OCI-LY7 (cell line): ENCODE measurements around the gene CDKN1A. TPM values are rescaled to one million over a fixed set of nuclear protein-coding genes. Genes with fewer than 3 reads are reported as not detected.

Experiments used
- BruUV-seq: library from RNA; stranded (reverse); fragments of 400-500 nt; replicated peaks from 2 replicates; lab custom pipeline; 2021; lab: Mats Ljungman, UMichigan
- CTCF ChIA-PET: fragments of 300-600 bp; sonication (Branson Sonifier 250); formaldehyde crosslinking; loops from one replicate; lab custom pipeline; 2022; ENCODE audit warnings: antibody characterized with exemption; ENCODE audit not compliant: unreplicated experiment; lab: Charles Lee
- POLR2A ChIA-PET: fragments of 300-600 bp; sonication (Branson Sonifier 250); formaldehyde crosslinking; loops from one replicate; lab custom pipeline; 2022; ENCODE audit warnings: antibody characterized with exemption; lab: Charles Lee
- DNase-seq: peaks from one replicate; pipeline ENCODE4 v3.0.0-alpha.2; 2015; ENCODE audit warnings: low spot score
- H2AFZ ChIP-seq: fragments of 200-600 bp; sonication (generic), shearing (Covaris generic); 2 replicates; pipeline ENCODE4 v1.6.1; 2014; ENCODE audit warnings: mild to moderate bottlenecking, antibody characterized with exemption, low read length, moderate library complexity
- H3K27ac ChIP-seq: fragments of 200-600 bp; sonication (generic); 2 replicates; pipeline ENCODE4 v1.5.1; 2014; ENCODE audit warnings: mixed run types, low read depth, mild to moderate bottlenecking, moderate library complexity, low read length, inconsistent platforms; ENCODE audit not compliant: poor library complexity, severe bottlenecking
- H3K36me3 ChIP-seq: fragments of 200-600 bp; sonication (generic); 2 replicates; pipeline ENCODE4 v1.6.1; 2014; ENCODE audit warnings: mild to moderate bottlenecking, antibody characterized with exemption, low read length, moderate library complexity, mixed read lengths; ENCODE audit not compliant: insufficient read depth
- H3K4me1 ChIP-seq: fragments of 200-600 bp; sonication (generic); 2 replicates; pipeline ENCODE4 v1.5.1; 2014; ENCODE audit warnings: mild to moderate bottlenecking, low read length; ENCODE audit not compliant: insufficient read depth, poor library complexity, severe bottlenecking
- H3K4me2 ChIP-seq: fragments of 200-600 bp; sonication (generic); 2 replicates; pipeline ENCODE4 v1.6.1; 2014; ENCODE audit warnings: mild to moderate bottlenecking, low read length
- H3K4me3 ChIP-seq: fragments of 200-600 bp; sonication (generic); 2 replicates; pipeline ENCODE4 v1.5.1; 2014; ENCODE audit warnings: mild to moderate bottlenecking, low read depth, low read length; ENCODE audit not compliant: poor library complexity, severe bottlenecking
- H3K79me2 ChIP-seq: fragments of 200-600 bp; sonication (generic); 2 replicates; pipeline ENCODE4 v1.6.1; 2016; ENCODE audit warnings: low read depth, mild to moderate bottlenecking, low read length, moderate library complexity, mixed read lengths; ENCODE audit not compliant: insufficient read depth
- H3K9me2 ChIP-seq: fragments of 200-600 bp; sonication (generic); 2 replicates; pipeline ENCODE4 v1.6.1; 2016; ENCODE audit warnings: mild to moderate bottlenecking, low read length, mixed read lengths; ENCODE audit not compliant: insufficient read depth
- H3K9me3 ChIP-seq: fragments of 200-600 bp; sonication (generic); 2 replicates; pipeline ENCODE4 v1.6.1; 2014; ENCODE audit warnings: mild to moderate bottlenecking, mixed run types, low read length, mixed read lengths
- H4K20me1 ChIP-seq: fragments of 200-600 bp; sonication (generic); 2 replicates; pipeline ENCODE4 v1.6.1; 2014; ENCODE audit warnings: mild to moderate bottlenecking, antibody characterized with exemption, low read length, moderate library complexity, mixed read lengths; ENCODE audit not compliant: insufficient read depth
- CTCF ChIP-seq: fragments of 200-600 bp; sonication (generic); conservative IDR thresholded peaks from 2 replicates; pipeline ENCODE4 v1.5.1; 2014; ENCODE audit warnings: mild to moderate bottlenecking, antibody characterized with exemption, low read length, moderate library complexity, mixed read lengths
- EZH2phosphoT487 ChIP-seq: fragments of 200-600 bp; sonication (generic); IDR thresholded peaks from 2 replicates; pipeline ENCODE4 v1.6.1; 2018; ENCODE audit warnings: low read depth, borderline replicate concordance, mild to moderate bottlenecking, mixed run types, antibody characterized with exemption, low read length, moderate library complexity, mixed read lengths
- intact Hi-C: fragments of 100-400 bp; cut with micrococcal nuclease; formaldehyde crosslinking; loops from one replicate; pipeline ENCODE4 v1.10.0; 2022; ENCODE audit not compliant: unreplicated experiment
- total RNA-seq, 2 experiments: library from RNA; depleted of rRNA in 1 of 2; stranded (reverse); fragments of >200 nt in 1 of 2; shearing (Covaris generic) in 1 of 2; gene quantifications; 2 replicates each; pipeline ENCODE4 v1.2.3, GENCODE V29; 2014 to 2022

CDKN1A gene
- total RNA-seq, 2 experiments from 2014 or later = 0.13 to 1.3 TPM

DNA sequence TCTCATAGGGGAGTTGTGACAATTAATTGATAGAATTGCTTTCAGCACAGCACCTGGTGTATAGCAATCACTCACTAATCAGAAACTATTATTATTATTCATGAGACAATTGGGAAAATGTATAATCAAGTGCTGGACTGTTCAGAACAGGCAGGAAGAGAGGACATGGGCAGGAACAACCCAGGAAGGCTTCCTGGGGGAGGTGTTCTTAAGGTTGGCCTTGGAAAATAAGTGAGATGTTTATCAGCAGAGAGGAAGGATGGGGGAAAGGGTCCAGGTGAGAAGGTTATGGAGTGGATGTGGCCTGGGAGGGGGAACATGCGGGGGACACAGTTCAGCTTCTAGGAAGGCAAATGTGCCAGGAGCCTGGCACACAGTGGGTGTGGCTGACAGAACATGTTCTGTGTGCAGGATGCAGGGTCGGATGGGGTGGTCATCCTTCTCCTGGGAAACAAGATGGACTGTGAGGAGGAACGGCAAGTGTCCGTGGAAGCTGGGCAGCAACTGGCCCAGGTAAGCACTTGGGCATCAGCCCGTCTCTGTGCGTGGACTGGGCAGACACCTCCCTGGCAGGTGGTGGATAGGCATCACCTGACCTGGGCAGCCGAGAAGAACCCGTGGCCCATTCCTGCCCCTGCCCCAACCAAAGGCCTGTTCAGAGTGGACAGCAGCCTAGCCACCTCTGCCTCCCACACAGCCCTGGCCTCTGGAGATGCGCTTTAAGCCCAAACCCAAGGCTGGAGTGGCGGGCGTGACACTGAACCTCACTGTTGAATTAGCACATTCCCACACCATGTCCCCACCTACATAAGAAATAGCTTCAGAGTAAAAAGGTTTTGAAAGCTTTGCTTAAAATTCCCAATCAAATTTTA lies 50.0 kb downstream of the CDKN1A start:
- Histone ChIP-seq H3K4me1 (peaks cover 14% of the 10 kb centered on the region), H4K20me1 (no peaks in the 10 kb centered on the region), H3K9me3 (no peaks in the 10 kb centered on the region), H3K9me2 (no peaks in the 10 kb centered on the region), H3K4me2 (no peak overlapping the region), H3K4me3 (no peak overlapping the region), H3K79me2 (no peaks in the 10 kb centered on the region), H3K36me3 (no peaks in the 10 kb centered on the region), H2AFZ (no peak overlapping the region), H3K27ac (no peak overlapping the region)
- intact Hi-C loops = no loop called here
- ChIA-PET POLR2A (interaction anchor here (0.8 kb wide), 1 partner anchor 55 kb away, joined by 3 read pairs; no protein-coding TSS in a partner anchor), CTCF (interaction anchor here (1.1 kb wide), 1 partner anchor 37 kb away, joined by 3 read pairs; no protein-coding TSS in a partner anchor)
- no peak for TF ChIP-seq CTCF
- TF ChIP-seq EZH2phosphoT487 = no peak
- DNase-seq = no peak
- BruUV-seq = no TSS peak

DNA sequence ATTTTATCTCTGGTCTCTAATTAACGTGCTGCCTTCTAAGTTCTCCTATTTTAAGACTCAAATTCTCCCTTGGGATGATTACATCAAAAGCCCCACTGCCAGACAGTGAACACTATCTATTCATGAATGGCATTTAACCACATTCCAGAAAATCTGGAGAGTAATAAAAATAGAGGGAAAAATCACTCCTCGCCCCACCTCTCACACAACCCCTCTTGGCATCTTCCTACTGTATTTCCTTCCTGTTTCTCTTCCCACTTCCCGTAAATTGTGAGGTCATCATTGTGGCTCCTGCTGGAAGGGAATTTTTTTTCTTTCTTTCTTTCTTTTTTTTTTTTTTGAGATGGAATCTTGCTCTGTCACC lies 50.6 kb downstream of the CDKN1A start:
- H3K9me3 ChIP-seq = no peaks in the 10 kb centered on the region
- H3K4me2 ChIP-seq = no peak overlapping the region
- peaks cover 14% of the 10 kb centered on the region for H3K4me1 ChIP-seq
- no peak overlapping the region for H3K27ac ChIP-seq
- ChIA-PET POLR2A (interaction anchor here (0.7 to 0.8 kb wide), 2 partner anchors 56 to 523 kb away, joined by 3 to 6 read pairs; no protein-coding TSS in a partner anchor), CTCF (interaction anchor here (1.1 kb wide), 1 partner anchor 37 kb away, joined by 3 read pairs; no protein-coding TSS in a partner anchor)
- no peak for DNase-seq
- H2AFZ ChIP-seq = no peak overlapping the region
- H3K4me3 ChIP-seq = no peak overlapping the region
- intact Hi-C loops = no loop called here
- no peaks in the 10 kb centered on the region for H4K20me1 ChIP-seq
- H3K36me3 ChIP-seq = no peaks in the 10 kb centered on the region
- H3K79me2 ChIP-seq = no peaks in the 10 kb centered on the region
- TF ChIP-seq CTCF (no peak), EZH2phosphoT487 (no peak)
- no TSS peak for BruUV-seq
- H3K9me2 ChIP-seq = no peaks in the 10 kb centered on the region
